Naive thymus-derived CD8-positive, alpha-beta T cell (primary cell): ENCODE data around the gene SLC35F1. TPM values are rescaled to one million over a fixed set of nuclear protein-coding genes. Genes with fewer than 3 reads are reported as not detected.
"Not testable (repeated sequence)": the region's sequence is repeated elsewhere in the genome, so short reads cannot be mapped to it uniquely, and the experiment has no call there.

ENCODE experiments used
- ATAC-seq, 2 donors: fragments of 150-1000 bp; cut with Tn5 transposase in 1 of 2; sonication (Bioruptor Pico), chemical (Tn5 transposase) in 1 of 2; 1 replicate in 1 of 2; 2 replicates in 1 of 2; pipeline ENCODE4 v1.10.0; 2021; ENCODE audit warnings: mild to moderate bottlenecking in 2 of 2, moderate library complexity in 2 of 2
- POLR2A ChIA-PET: fragments of 350-600 bp; sonication (Branson Sonifier 250); formaldehyde crosslinking; loops from one replicate; lab custom pipeline; 2021; ENCODE audit warnings: antibody characterized with exemption; lab: Charles Lee
- DNase-seq, 10 donors: peaks; one replicate each; pipeline versions ENCODE4 v3.0.0 to v3.0.0-alpha.2; 2020 to 2022
- H3K27ac Mint-ChIP-seq, 10 donors: one replicate each; pipeline ENCODE4 v1.8.0; 2020 to 2022; ENCODE audit warnings: mild to moderate bottlenecking in 10 of 10, mixed read lengths in 10 of 10, moderate library complexity in 4 of 10, inconsistent platforms in 1 of 10
- H3K27me3 Mint-ChIP-seq, 5 donors: one replicate each; pipeline ENCODE4 v1.8.0; 2021 to 2022; ENCODE audit warnings: mixed read lengths in 5 of 5
- H3K36me3 Mint-ChIP-seq, 3 donors: one replicate each; pipeline ENCODE4 v1.8.0; 2020 to 2022; ENCODE audit warnings: mixed read lengths in 3 of 3, mild to moderate bottlenecking in 2 of 3, inconsistent platforms in 1 of 3
- H3K4me1 Mint-ChIP-seq, 4 donors: one replicate each; pipeline ENCODE4 v1.8.0; 2021 to 2022; ENCODE audit warnings: mixed read lengths in 4 of 4
- H3K4me3 Mint-ChIP-seq, 10 donors: one replicate each; pipeline ENCODE4 v1.8.0; 2020 to 2022; ENCODE audit warnings: mild to moderate bottlenecking in 10 of 10, mixed read lengths in 10 of 10, moderate library complexity in 6 of 10, inconsistent platforms in 1 of 10
- H3K9me3 Mint-ChIP-seq, 9 donors: one replicate each; pipeline ENCODE4 v1.8.0; 2020 to 2022; ENCODE audit warnings: mixed read lengths in 9 of 9, mild to moderate bottlenecking in 3 of 9, inconsistent platforms in 1 of 9, moderate library complexity in 1 of 9
- polyA plus RNA-seq, 3 donors: library from polyadenylated mRNA; unstranded; fragments of 300-500 nt; fragmentation: Illumina TruSeq; gene quantifications; one replicate each; pipeline ENCODE4 v1.2.3, GENCODE V29; 2021
- total RNA-seq, 8 experiments: library from RNA in 2 of 8; stranded (reverse) in 2 of 8; gene quantifications; one replicate each; pipeline ENCODE4 v1.2.3 and lab custom pipeline; 2021 to 2026

Gene SLC35F1
- total and polyA plus RNA-seq, 5 experiments from 2014 or later: not detected

- DNase-seq, POLR2A ChIA-PET, H3K4me1 Mint-ChIP-seq, ATAC-seq, H3K4me3 Mint-ChIP-seq, H3K36me3 Mint-ChIP-seq, H3K27ac Mint-ChIP-seq: not testable (repeated sequence)
- peaks cover 0 to 31% (median 7%) of the 10 kb centered on the region in 9 donors for H3K9me3 Mint-ChIP-seq
- H3K27me3 Mint-ChIP-seq: peaks cover 1 to 14% (median 7%) of the 10 kb centered on the region in 5 donors
These were observed 130.4 kb downstream of the SLC35F1 start for GRCh38 chr6:118037479-118037878.

GRCh38 chr6:118042855-118043254 is 135.8 kb downstream of the SLC35F1 start:
- ATAC-seq: no peak
- H3K27me3 Mint-ChIP-seq: peaks cover 1 to 39% (median 12%) of the 10 kb centered on the region in 5 donors
- POLR2A ChIA-PET: no interaction called here

GRCh38 chr6:118044275-118044674 is 137.2 kb downstream of the SLC35F1 start:
- H3K36me3 Mint-ChIP-seq: no peaks in the 10 kb centered on the region
- DNase-seq (no peak), ATAC-seq (no peak)
- H3K27ac Mint-ChIP-seq: no peak overlapping the region
- no peak overlapping the region for H3K4me3 Mint-ChIP-seq
- no peaks in the 10 kb centered on the region for H3K4me1 Mint-ChIP-seq
- POLR2A ChIA-PET: no interaction called here
- H3K27me3 Mint-ChIP-seq: peaks cover 1 to 39% (median 12%) of the 10 kb centered on the region in 5 donors
- peaks cover 0 to 2% (median 0%) of the 10 kb centered on the region in 9 donors for H3K9me3 Mint-ChIP-seq

More at GRCh38 chr6:118042855-118043254, 135.8 kb downstream of the SLC35F1 start:
- no peak for DNase-seq
- no peak overlapping the region for H3K4me3 Mint-ChIP-seq
- no peaks in the 10 kb centered on the region for H3K4me1 Mint-ChIP-seq
- no peaks in the 10 kb centered on the region for H3K36me3 Mint-ChIP-seq
- H3K27ac Mint-ChIP-seq: no peak overlapping the region
- peaks cover 0 to 4% (median 0%) of the 10 kb centered on the region in 9 donors for H3K9me3 Mint-ChIP-seq

- ATAC-seq (no peak), DNase-seq (no peak)
- H3K4me3 Mint-ChIP-seq: no peak overlapping the region
- H3K36me3 Mint-ChIP-seq: no peaks in the 10 kb centered on the region
- peaks cover 0 to 16% (median 3%) of the 10 kb centered on the region in 5 donors for H3K27me3 Mint-ChIP-seq
- H3K9me3 Mint-ChIP-seq: no peaks in the 10 kb centered on the region
- no peaks in the 10 kb centered on the region for H3K4me1 Mint-ChIP-seq
- POLR2A ChIA-PET: no interaction called here
- no peak overlapping the region for H3K27ac Mint-ChIP-seq
These were observed 147.0 kb downstream of the SLC35F1 start for GRCh38 chr6:118054082-118054481.

- no peak overlapping the region for H3K27ac Mint-ChIP-seq
- ATAC-seq (no peak), DNase-seq (no peak)
- POLR2A ChIA-PET: no interaction called here
- H3K4me3 Mint-ChIP-seq: no peak overlapping the region
- H3K36me3 Mint-ChIP-seq: no peaks in the 10 kb centered on the region
- peaks cover 0 to 2% (median 0%) of the 10 kb centered on the region in 9 donors for H3K9me3 Mint-ChIP-seq
- peaks cover 0 to 21% (median 4%) of the 10 kb centered on the region in 5 donors for H3K27me3 Mint-ChIP-seq
- H3K4me1 Mint-ChIP-seq: no peaks in the 10 kb centered on the region
These were observed 154.6 kb downstream of the SLC35F1 start for GRCh38 chr6:118061666-118062065.

GRCh38 chr6:118080547-118080946 is 173.5 kb downstream of the SLC35F1 start:
- Mint-ChIP-seq H3K27me3 (peaks cover 3 to 30% (median 7%) of the 10 kb centered on the region in 5 donors), H3K4me3 (no peak overlapping the region), H3K9me3 (peaks cover 0 to 3% (median 0%) of the 10 kb centered on the region in 9 donors), H3K27ac (no peak overlapping the region), H3K36me3 (no peaks in the 10 kb centered on the region), H3K4me1 (no peaks in the 10 kb centered on the region)
- DNase-seq (no peak), ATAC-seq (no peak)
- POLR2A ChIA-PET: no interaction called here

- POLR2A ChIA-PET: no interaction called here
- ATAC-seq (no peak), DNase-seq (no peak)
- Mint-ChIP-seq H3K9me3 (no peaks in the 10 kb centered on the region), H3K36me3 (no peaks in the 10 kb centered on the region), H3K27ac (no peak overlapping the region), H3K27me3 (peaks cover 9 to 53% (median 17%) of the 10 kb centered on the region in 5 donors), H3K4me3 (no peak overlapping the region), H3K4me1 (no peaks in the 10 kb centered on the region)
These were observed 176.6 kb downstream of the SLC35F1 start for GRCh38 chr6:118083711-118084110.

- no peak overlapping the region for H3K27ac Mint-ChIP-seq
- no peak overlapping the region for H3K4me3 Mint-ChIP-seq
- H3K36me3 Mint-ChIP-seq: peaks cover 0 to 8% (median under 1%) of the 10 kb centered on the region in 3 donors
- H3K27me3 Mint-ChIP-seq: peaks cover 11 to 44% (median 20%) of the 10 kb centered on the region in 5 donors
- POLR2A ChIA-PET: no interaction called here
- no peak for DNase-seq
- H3K9me3 Mint-ChIP-seq: peaks cover under 1 to 9% (median 5%) of the 10 kb centered on the region in 9 donors
- no peaks in the 10 kb centered on the region for H3K4me1 Mint-ChIP-seq
- ATAC-seq: no peak
These were observed 178.6 kb downstream of the SLC35F1 start for GRCh38 chr6:118085665-118086064.

GRCh38 chr6:118086159-118086558 is 179.1 kb downstream of the SLC35F1 start:
- Mint-ChIP-seq H3K27ac (no peak overlapping the region), H3K27me3 (peaks cover 11 to 39% (median 21%) of the 10 kb centered on the region in 5 donors), H3K4me3 (no peak overlapping the region), H3K4me1 (no peaks in the 10 kb centered on the region), H3K36me3 (peaks cover 0 to 10% (median 2%) of the 10 kb centered on the region in 3 donors), H3K9me3 (peaks cover 4 to 14% (median 10%) of the 10 kb centered on the region in 9 donors)
- ATAC-seq: no peak
- POLR2A ChIA-PET: no interaction called here
- DNase-seq: no peak

GRCh38 chr6:118092086-118092485 is 185.0 kb downstream of the SLC35F1 start:
- H3K27ac Mint-ChIP-seq: no peak overlapping the region
- ATAC-seq (no peak), DNase-seq (no peak)
- H3K4me1 Mint-ChIP-seq: no peaks in the 10 kb centered on the region
- H3K36me3 Mint-ChIP-seq: peaks cover 2 to 28% (median 5%) of the 10 kb centered on the region in 3 donors
- POLR2A ChIA-PET: no interaction called here
- no peak overlapping the region for H3K4me3 Mint-ChIP-seq
- H3K9me3 Mint-ChIP-seq: peaks cover 10 to 38% (median 26%) of the 10 kb centered on the region in 9 donors
- peaks cover 4 to 32% (median 14%) of the 10 kb centered on the region in 5 donors for H3K27me3 Mint-ChIP-seq

- Mint-ChIP-seq H3K27ac (no peak overlapping the region), H3K36me3 (peaks cover 0 to 10% (median 0%) of the 10 kb centered on the region in 3 donors), H3K4me1 (peaks cover 0 to 2% (median 0%) of the 10 kb centered on the region in 4 donors), H3K27me3 (peaks cover 0 to 20% (median 6%) of the 10 kb centered on the region in 5 donors), H3K9me3 (peaks cover 0 to 17% (median 8%) of the 10 kb centered on the region in 9 donors), H3K4me3 (no peak overlapping the region)
- ATAC-seq (no peak), DNase-seq (no peak)
- POLR2A ChIA-PET: no interaction called here
These were observed 190.5 kb downstream of the SLC35F1 start for GRCh38 chr6:118097576-118097975.

- ATAC-seq: no peak
- Mint-ChIP-seq H3K9me3 (peaks cover 0 to 4% (median 0%) of the 10 kb centered on the region in 9 donors), H3K4me3 (no peak overlapping the region), H3K36me3 (no peaks in the 10 kb centered on the region), H3K4me1 (peaks cover 0 to 2% (median 0%) of the 10 kb centered on the region in 4 donors), H3K27ac (no peak overlapping the region), H3K27me3 (peaks cover 0 to 8% (median 3%) of the 10 kb centered on the region in 5 donors)
- POLR2A ChIA-PET: no interaction called here
- DNase-seq: no peak
These were observed 193.7 kb downstream of the SLC35F1 start for GRCh38 chr6:118100717-118101116.

GRCh38 chr6:118101220-118101619 is 194.2 kb downstream of the SLC35F1 start:
- no peak for ATAC-seq
- POLR2A ChIA-PET: no interaction called here
- Mint-ChIP-seq H3K9me3 (peaks cover 0 to 4% (median 0%) of the 10 kb centered on the region in 9 donors), H3K27ac (no peak overlapping the region), H3K36me3 (no peaks in the 10 kb centered on the region), H3K4me1 (peaks cover 0 to 2% (median 0%) of the 10 kb centered on the region in 4 donors), H3K27me3 (peaks cover 0 to 8% (median 3%) of the 10 kb centered on the region in 5 donors), H3K4me3 (no peak overlapping the region)
- DNase-seq: no peak
